HFFc6 (cell line): ENCODE measurements around the gene SIM2. TPM values are rescaled to one million over a fixed set of nuclear protein-coding genes. Genes with fewer than 3 reads are reported as not detected.
A peak's percentile ranks its signal among the peaks of the same experiment; 100 is the strongest.

ENCODE experiments used
- DNase-seq: peaks from one replicate; pipeline ENCODE4 v3.0.0-alpha.2; 2018
- H3K27ac Mint-ChIP-seq: 2 replicates; pipeline ENCODE4 v1.8.0; 2020; ENCODE audit warnings: mild to moderate bottlenecking, mixed read lengths
- H3K27me3 Mint-ChIP-seq: 2 replicates; pipeline ENCODE4 v1.8.0; 2021; ENCODE audit warnings: mild to moderate bottlenecking, moderate library complexity, mixed read lengths; ENCODE audit not compliant: insufficient read depth
- H3K36me3 Mint-ChIP-seq: 2 replicates; pipeline ENCODE4 v1.8.0; 2021; ENCODE audit warnings: low read depth, mixed read lengths
- H3K4me1 Mint-ChIP-seq: 2 replicates; pipeline ENCODE4 v1.8.0; 2020; ENCODE audit warnings: low read depth, mixed read lengths
- H3K4me3 Mint-ChIP-seq: 2 replicates; pipeline ENCODE4 v1.8.0; 2020; ENCODE audit warnings: mild to moderate bottlenecking, moderate library complexity, mixed read lengths
- H3K9me3 Mint-ChIP-seq: 2 replicates; pipeline ENCODE4 v1.8.0; 2020; ENCODE audit warnings: mild to moderate bottlenecking, mixed read lengths
- total RNA-seq, 6 experiments: library from RNA; stranded (reverse); fragmentation: NEBNext Ultra II Directional; extraction: Animal tissue kit (Norgen Biotek cat#: 25700); gene quantifications; 2 replicates in 1 of 6; 3 replicates in 5 of 6; pipeline ENCODE4 v1.2.3, GENCODE V29; 2021
- TF ChIP-seq, protein P1 (sequence below): fragments of 200-600 bp; sonication (generic); IDR thresholded peaks from 2 replicates; pipeline ENCODE4 v1.5.0; 2021; ENCODE audit warnings: antibody characterized with exemption, mild to moderate bottlenecking

Gene SIM2
- total RNA-seq, 6 experiments from 2014 or later = not detected

DNA sequence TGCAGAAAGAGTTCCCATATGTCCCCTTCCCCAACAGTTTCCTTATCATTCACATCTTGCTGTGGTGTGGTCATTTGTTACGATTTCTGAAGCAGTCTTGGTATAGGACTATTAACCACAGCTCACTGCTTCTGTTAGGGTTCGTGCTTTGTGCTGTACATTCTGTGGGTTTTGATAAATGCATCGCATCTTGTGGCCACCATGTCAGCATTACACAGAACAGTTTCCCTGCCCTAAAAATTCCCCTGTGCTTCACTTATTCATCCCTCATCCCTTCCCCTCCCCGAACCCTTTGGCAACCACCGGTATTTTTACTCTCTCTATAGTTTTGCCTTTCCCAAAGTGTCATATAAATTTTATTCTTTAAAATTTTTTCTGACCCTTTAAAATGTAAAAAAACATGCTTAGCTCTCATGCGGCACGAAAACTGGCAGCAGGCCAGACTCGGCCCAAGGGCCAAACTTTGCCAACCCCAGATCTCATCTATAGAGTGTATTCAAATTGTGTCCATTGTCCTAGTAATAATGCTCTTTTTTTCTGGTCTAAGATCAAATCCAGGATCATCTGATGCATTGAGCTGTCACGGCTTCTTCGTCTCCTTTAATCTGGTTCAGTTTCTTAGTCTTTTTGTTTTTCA, 78.2 kb downstream of the SIM2 start:
- Mint-ChIP-seq H3K4me1 (peaks cover 11% of the 10 kb centered on the region), H3K4me3 (no peak overlapping the region), H3K27me3 (no peaks in the 10 kb centered on the region), H3K27ac (no peak overlapping the region), H3K9me3 (no peaks in the 10 kb centered on the region), H3K36me3 (no peaks in the 10 kb centered on the region)
- TF ChIP-seq, protein P1, sequence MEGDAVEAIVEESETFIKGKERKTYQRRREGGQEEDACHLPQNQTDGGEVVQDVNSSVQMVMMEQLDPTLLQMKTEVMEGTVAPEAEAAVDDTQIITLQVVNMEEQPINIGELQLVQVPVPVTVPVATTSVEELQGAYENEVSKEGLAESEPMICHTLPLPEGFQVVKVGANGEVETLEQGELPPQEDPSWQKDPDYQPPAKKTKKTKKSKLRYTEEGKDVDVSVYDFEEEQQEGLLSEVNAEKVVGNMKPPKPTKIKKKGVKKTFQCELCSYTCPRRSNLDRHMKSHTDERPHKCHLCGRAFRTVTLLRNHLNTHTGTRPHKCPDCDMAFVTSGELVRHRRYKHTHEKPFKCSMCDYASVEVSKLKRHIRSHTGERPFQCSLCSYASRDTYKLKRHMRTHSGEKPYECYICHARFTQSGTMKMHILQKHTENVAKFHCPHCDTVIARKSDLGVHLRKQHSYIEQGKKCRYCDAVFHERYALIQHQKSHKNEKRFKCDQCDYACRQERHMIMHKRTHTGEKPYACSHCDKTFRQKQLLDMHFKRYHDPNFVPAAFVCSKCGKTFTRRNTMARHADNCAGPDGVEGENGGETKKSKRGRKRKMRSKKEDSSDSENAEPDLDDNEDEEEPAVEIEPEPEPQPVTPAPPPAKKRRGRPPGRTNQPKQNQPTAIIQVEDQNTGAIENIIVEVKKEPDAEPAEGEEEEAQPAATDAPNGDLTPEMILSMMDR = no peak
- no peak for DNase-seq

DNA sequence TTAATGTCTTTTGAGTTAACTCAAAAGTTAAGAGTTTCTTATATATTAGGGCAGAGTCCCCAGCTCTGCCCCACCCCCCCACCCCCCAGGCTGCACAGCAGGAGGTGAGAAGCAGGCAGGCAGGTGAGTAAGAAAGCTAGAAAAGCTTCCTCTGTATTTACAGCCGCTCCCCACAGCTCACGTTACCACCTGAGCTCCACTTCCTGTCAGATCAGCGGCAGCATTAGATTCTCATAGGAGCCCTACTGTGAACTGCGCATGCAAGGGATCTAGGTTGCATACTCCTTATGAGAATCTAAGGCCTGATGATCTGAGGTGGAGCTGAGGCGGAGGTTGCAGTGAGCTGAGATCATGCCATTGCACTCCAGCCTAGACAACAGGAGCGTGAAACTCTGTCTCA, 81.9 kb downstream of the SIM2 start:
- Mint-ChIP-seq H3K27ac (no peak overlapping the region), H3K4me1 (peaks cover 22% of the 10 kb centered on the region), H3K4me3 (no peak overlapping the region), H3K9me3 (no peaks in the 10 kb centered on the region), H3K36me3 (no peaks in the 10 kb centered on the region), H3K27me3 (no peaks in the 10 kb centered on the region)
- no peak for DNase-seq
- TF ChIP-seq, protein P1 = no peak

DNA sequence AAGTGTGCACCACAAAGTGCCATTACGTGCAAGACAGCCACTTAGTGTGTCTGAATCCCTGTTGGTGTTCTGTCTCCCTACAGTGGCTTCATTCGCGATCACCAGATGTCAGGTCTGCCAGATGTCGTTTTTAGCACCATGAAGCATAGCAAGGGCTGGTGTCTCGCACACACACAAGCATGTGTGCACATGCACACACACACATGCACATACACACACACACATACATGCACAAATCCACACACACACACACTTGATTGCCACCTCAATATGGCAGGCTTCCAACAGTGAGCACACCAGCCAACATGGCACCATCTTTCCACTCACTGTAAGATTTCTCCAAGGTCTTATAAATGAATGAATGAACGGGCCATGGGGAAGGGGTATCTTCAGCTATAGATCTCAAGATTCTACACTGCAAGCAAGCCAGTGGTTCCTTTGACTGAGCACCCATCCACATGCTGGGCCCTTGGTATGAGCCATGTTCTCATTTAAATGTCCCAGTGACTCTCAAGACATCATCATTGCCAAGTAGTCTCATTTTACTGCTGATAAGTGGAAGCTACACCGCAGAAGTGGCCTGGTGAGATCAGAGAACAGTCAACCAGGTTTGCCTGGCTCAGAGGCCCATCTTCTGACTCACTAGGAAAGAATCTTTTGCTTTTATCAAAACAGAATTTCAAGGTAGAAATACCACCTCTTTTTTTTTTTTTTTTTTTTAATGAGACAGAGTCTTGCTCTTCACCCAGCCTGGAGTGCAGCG, 84.9 kb downstream of the SIM2 start:
- DNase-seq = peak; percentile 89
- no peaks in the 10 kb centered on the region for H3K36me3 Mint-ChIP-seq
- peak overlapping the region; percentile 58 for H3K27ac Mint-ChIP-seq
- H3K4me1 Mint-ChIP-seq = peaks cover 32% of the 10 kb centered on the region
- H3K4me3 Mint-ChIP-seq = peak overlapping the region; percentile 20; the same call in 1 of the 2 replicates
- no peaks in the 10 kb centered on the region for H3K27me3 Mint-ChIP-seq
- TF ChIP-seq, protein P1 = no peak
- H3K9me3 Mint-ChIP-seq = no peaks in the 10 kb centered on the region

DNA sequence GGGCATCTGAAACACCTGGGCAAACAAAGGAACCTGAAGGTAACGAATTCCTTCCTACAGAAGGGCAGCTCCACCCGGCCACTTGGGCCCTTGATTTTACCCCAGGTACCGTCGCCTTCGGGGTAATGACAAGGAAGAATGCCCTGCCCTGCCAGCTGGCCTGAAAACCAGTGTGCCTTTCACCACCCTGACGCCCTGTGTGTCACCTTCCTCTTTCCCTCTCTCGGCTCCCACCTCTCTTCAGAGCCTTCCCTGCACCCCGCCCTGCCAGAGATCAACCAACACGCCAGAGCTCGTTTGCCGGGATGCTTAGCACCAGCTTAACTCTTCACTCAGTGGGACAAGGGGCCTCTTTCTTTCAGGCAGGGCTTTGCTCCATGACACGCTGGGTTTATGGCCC, 86.0 kb downstream of the SIM2 start:
- Mint-ChIP-seq H3K27me3 (no peaks in the 10 kb centered on the region), H3K9me3 (no peaks in the 10 kb centered on the region), H3K4me1 (peaks cover 32% of the 10 kb centered on the region), H3K4me3 (no peak overlapping the region), H3K36me3 (no peaks in the 10 kb centered on the region), H3K27ac (no peak overlapping the region)
- no peak for DNase-seq
- TF ChIP-seq, protein P1 = no peak

DNA sequence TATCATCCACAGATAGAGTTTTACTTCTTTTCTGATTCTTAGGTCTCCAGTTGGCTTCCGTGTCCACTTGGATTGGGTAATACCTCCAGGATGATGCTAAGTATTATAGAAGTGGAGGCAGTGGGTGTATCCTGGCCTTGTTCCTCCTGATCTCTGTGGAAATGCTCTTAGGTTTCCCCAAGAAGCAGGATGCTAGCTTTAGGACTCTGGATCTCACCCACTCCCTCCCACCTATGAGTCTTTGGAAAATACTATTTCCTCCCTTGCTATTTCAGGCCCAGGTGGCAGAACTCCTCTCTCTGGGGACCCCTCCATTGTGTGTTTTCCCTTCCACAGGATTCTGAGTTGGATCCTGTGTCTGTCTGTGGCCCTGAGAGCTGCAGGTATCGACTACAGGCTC, 86.7 kb downstream of the SIM2 start:
- Mint-ChIP-seq H3K27me3 (no peaks in the 10 kb centered on the region), H3K27ac (no peak overlapping the region), H3K4me3 (no peak overlapping the region), H3K9me3 (no peaks in the 10 kb centered on the region), H3K36me3 (no peaks in the 10 kb centered on the region), H3K4me1 (peaks cover 32% of the 10 kb centered on the region)
- DNase-seq = no peak
- TF ChIP-seq, protein P1 = no peak
